GM21526 (cell line): ENCODE data around the gene KCNQ1.

Experiments
- ATAC-seq: cut with Tn5 transposase; IDR thresholded peaks from one replicate; pipeline ENCODE4 v1.9.1; 2021; ENCODE audit warnings: moderate library complexity; ENCODE audit not compliant: unreplicated experiment, low FRiP score

Gene KCNQ1

GRCh38 chr11:2423157-2424025 lies 21.4 kb upstream of the KCNQ1 start:
- no peak for ATAC-seq

GRCh38 chr11:2424811-2425495 lies 19.9 kb upstream of the KCNQ1 start:
- ATAC-seq = no peak

GRCh38 chr11:2425506-2425905 lies 19.3 kb upstream of the KCNQ1 start:
- ATAC-seq = no peak

- ATAC-seq = no peak
These were observed 18.6 kb upstream of the KCNQ1 start for GRCh38 chr11:2426221-2426620.

GRCh38 chr11:2426826-2427521 lies 17.8 kb upstream of the KCNQ1 start:
- ATAC-seq = no peak

GRCh38 chr11:2427721-2428321 lies 17.0 kb upstream of the KCNQ1 start:
- no peak for ATAC-seq

- no peak for ATAC-seq
These were observed 16.4 kb upstream of the KCNQ1 start for GRCh38 chr11:2428322-2428795.

- ATAC-seq = no peak
These were observed 13.4 kb upstream of the KCNQ1 start for GRCh38 chr11:2431395-2431794.

- ATAC-seq = no peak
These were observed 12.6 kb upstream of the KCNQ1 start for GRCh38 chr11:2432171-2432621.

GRCh38 chr11:2432628-2433071 lies 12.2 kb upstream of the KCNQ1 start:
- no peak for ATAC-seq

- ATAC-seq = no peak
These were observed 11.5 kb upstream of the KCNQ1 start for GRCh38 chr11:2433106-2433925.

- ATAC-seq = no peak
These were observed 10.8 kb upstream of the KCNQ1 start for GRCh38 chr11:2434008-2434407.

GRCh38 chr11:2434506-2435255 lies 10.1 kb upstream of the KCNQ1 start:
- no peak for ATAC-seq

GRCh38 chr11:2435288-2436012 lies 9.4 kb upstream of the KCNQ1 start:
- no peak for ATAC-seq

GRCh38 chr11:2436013-2436520 lies 8.7 kb upstream of the KCNQ1 start:
- ATAC-seq = no peak

- no peak for ATAC-seq
These were observed 8.2 kb upstream of the KCNQ1 start for GRCh38 chr11:2436521-2437031.

GRCh38 chr11:2437516-2437915 lies 7.3 kb upstream of the KCNQ1 start:
- ATAC-seq = no peak

- no peak for ATAC-seq
These were observed 5.0 kb upstream of the KCNQ1 start for GRCh38 chr11:2439820-2440219.
